GM11168 (cell line): ENCODE measurements around the gene PLCD3.

ENCODE experiments used
- in situ Hi-C: fragments of 300-500 bp; cut with MboI; formaldehyde crosslinking; loops from one replicate; pipeline ENCODE4 v1.12.0; 2022; ENCODE audit warnings: low sequenced_read_pairs; ENCODE audit not compliant: unreplicated experiment

Gene PLCD3

DNA sequence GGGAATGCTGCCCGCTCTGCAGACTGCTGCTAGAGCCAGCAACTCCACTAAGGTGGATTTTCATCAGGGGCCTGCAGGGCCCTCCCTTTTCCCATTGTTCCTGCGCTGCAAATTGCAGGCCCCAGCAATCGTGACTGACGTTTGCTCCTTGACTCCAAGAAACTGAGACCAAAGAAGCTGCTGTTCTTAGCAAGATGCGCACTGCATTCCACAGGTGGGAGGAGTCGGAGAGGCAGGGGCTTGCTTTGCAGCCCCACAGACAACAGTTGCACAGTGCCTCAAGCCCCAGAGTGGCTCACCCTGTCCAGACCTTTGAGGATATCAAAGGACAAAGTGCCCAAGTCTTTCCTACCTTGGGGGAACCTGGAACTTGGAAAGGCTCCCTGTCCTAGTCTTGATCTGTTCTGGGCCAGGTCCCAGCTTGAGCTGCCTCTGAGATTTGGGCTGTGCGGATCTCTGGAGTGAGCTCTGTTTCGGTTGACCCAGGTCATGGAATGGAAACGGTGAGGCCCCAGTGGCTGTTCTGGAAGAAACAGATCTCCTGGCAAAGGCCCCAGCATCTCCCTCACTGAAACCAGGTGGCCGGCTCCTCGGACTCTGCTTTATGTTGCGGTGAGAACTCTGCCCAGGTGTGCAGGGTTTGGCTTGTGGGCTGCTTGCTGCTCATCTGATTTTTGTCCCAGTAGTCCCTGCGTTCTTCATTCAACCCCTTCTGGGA lies 24.9 kb downstream of the PLCD3 start:
- in situ Hi-C loops = no loop called here

GRCh38 chr17:45106582-45106981 lies 25.7 kb downstream of the PLCD3 start:
- in situ Hi-C loops = no loop called here

DNA sequence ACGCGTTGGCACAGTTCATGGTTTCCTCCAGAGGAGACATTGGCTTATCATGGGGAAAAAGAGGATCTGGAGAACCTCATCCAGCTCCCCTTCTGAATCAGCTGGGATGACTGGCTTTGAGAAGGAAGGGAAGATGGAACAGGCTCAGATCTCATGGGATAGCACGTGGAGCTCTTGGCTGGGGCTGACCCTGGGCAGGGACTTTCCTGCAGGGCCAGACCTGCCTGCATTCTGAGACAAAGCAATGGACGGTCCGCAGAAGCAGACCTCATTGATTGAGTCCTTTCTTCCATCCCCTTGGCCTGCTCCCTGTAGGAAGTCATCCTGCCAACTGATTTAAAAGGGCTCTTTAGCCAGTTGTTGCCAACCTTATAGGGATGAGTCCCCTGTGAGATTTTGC lies 26.2 kb downstream of the PLCD3 start:
- in situ Hi-C loops = no loop called here

GRCh38 chr17:45104907-45105624 lies 27.2 kb downstream of the PLCD3 start:
- in situ Hi-C loops = no loop called here

DNA sequence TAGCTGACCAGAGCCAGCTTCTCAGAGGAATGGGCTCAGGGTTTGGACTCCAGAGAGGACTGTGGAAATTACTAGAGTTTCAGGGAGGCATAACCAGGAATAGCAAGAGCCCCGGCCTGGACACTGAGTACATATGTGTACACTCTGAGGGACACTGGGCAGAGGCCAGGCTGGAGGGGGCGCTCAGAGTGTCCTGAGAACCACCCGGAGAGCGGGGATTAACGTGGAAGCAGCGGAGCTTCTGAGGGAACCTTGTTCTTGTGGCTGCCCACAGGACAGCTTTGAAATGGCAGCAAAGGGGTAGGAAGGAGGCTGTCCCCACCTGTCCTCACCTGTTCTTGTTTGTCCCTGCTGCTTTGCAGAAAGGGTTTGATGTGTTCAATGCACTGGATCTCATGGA lies 27.8 kb downstream of the PLCD3 start:
- in situ Hi-C loops = no loop called here

DNA sequence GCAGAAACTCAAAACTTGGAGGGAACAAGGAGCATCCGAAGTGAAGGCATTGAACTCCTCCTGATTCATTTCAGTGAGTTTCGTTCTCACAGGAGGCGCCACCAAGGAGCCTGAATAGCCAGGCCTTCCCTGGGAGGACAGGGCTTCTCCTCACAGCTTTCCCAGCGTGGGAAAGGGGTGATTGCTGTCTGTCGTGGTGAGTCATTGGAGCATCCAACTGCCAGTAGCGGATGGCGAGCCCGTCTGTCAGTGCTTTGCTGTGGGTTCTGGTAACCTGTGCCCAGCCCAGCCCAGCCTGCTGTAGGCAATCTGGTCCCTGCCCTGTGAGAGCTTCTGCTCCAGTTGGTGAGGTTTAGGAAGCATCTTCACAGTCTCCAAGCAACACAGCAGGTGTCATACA lies 28.3 kb downstream of the PLCD3 start:
- in situ Hi-C loops = no loop called here

- in situ Hi-C loops = no loop called here
Measured at GRCh38 chr17:45103269-45103795, 29.0 kb downstream of the PLCD3 start.

- in situ Hi-C loops = no loop called here
Measured at GRCh38 chr17:45102856-45103255, 29.5 kb downstream of the PLCD3 start.

- in situ Hi-C loops = no loop called here
Measured at GRCh38 chr17:45101883-45102811, 30.2 kb downstream of the PLCD3 start.

- in situ Hi-C loops = no loop called here
Measured at GRCh38 chr17:45101546-45101882, 30.8 kb downstream of the PLCD3 start.

DNA sequence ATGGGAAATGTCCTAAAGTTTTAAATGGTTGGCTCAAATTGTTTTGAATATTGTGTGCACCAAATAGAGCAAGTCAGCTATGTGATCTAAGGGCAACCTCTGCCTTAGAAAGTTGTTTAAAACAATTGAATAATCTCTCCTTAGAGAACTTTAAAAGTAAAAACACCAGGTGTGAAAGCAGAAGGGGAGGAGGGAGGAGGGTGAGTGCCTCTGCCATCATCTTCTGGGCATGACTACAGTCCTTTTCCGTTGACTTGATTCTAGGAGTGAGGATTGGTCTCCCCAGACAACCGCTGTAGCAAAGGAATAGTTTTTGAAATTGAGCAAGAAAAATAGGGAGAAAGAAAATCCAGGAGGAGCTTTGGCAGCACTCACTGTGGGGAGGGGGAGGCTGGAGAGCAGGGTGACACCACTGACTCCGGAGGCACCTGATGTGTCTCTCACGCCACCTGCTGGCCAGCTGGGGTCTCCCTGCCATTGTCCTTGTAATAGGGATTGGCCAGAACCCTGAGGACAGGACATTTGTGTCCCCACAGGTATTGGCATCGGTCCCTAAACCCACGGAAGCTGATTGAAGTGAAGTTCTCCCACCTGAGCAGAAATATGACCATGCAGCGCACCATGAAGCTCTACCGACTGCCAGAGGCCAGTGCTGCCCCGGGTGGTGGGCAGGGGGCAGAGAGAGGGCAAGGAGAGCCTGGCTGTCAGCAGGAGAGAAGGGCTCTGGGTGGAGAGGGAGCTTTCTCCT lies 33.3 kb downstream of the PLCD3 start:
- in situ Hi-C loops = no loop called here

DNA sequence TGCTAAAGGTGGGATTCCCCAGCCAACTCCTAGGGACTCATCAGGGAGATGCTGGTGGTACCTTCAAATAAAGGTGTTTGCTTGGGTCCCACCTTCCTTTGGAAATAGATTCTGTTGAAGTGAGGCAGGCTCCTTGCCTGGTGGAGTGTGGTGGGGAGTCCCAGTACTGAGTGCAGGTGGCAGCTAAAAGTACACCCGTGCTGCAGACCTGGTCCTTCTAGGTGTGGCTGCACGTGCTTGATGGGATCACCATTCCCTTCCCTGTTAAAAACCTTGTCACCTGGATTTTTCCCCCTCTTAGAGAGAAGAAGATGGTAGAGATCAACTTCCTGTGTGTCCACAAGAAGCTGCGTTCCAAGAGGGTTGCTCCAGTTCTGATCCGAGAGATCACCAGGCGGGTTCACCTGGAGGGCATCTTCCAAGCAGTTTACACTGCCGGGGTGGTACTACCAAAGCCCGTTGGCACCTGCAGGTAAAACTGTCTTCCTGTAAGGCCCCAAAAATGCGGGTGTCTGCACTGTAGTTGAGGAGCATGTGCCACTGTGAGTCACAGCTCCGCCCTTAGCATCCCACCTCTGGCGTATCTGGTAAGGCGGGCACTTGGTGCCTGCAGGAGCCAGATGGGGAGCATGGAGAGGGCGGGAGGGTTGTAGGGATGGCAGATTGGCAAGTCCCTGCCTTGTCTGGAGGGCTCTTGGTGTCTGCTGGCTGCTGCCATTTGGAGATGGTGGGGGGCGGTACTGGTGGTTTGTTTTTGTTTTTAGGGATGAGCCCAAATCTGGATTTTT lies 34.0 kb downstream of the PLCD3 start:
- in situ Hi-C loops = no loop called here

- in situ Hi-C loops = no loop called here
Measured at GRCh38 chr17:45096926-45097325, 35.4 kb downstream of the PLCD3 start.

GRCh38 chr17:45096141-45096540 lies 36.2 kb downstream of the PLCD3 start:
- in situ Hi-C loops = no loop called here

DNA sequence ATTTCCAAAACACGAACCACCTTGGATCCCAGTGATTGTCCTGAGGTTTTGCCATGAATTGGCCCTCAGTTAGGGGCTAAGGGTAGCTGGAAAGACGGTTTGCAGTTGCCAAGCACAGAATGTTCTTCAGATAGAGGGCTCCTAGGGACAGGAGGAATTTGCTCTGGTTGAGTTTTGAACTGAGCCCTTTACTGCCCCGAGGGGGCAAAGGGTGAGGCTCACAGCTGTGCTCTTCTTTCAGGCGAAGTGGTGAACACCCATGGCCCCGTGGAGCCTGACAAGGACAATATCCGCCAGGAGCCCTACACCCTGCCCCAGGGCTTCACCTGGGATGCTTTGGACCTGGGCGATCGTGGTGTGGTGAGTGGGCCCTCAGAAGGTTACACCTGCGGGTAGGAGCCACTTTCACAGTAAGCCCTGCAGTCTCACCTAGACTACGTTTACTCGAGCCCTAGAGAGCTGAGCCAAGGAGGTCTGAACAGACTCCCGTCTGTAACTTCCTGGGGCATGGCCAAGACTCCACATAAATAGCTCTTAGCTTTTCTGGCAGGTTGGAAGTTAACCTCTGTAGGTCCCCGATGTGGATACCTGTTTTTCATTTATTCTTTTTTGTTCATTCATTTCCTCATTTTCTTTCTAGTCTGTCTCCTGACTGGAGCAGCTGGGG lies 38.7 kb downstream of the PLCD3 start:
- in situ Hi-C loops = no loop called here

DNA sequence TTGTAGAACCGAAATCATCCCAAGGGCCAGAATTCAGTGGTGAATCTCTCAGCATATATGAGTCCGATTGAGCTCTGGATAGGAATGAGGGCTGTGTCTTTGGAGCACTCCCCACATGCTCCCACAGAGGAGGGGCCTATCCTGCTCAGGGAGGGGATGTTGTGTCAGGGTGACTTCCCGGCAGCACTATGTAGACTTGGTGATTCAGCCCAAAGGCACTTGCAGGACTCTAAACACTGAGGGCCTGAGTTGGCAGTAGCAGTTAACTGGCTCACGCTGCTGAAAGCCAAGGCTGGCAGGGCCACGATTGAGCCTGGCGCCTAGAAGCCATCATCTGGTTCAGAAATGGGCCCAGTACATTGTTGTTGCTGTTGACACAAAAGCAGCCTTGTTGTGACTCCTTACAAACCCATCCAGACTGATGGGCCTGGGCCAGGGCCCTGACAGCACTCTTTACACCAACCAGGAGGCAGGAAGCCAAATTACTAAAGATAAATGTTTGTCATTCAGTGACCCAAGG lies 39.3 kb downstream of the PLCD3 start:
- in situ Hi-C loops = no loop called here

- in situ Hi-C loops = no loop called here
Measured at GRCh38 chr17:45091778-45092425, 40.4 kb downstream of the PLCD3 start.

DNA sequence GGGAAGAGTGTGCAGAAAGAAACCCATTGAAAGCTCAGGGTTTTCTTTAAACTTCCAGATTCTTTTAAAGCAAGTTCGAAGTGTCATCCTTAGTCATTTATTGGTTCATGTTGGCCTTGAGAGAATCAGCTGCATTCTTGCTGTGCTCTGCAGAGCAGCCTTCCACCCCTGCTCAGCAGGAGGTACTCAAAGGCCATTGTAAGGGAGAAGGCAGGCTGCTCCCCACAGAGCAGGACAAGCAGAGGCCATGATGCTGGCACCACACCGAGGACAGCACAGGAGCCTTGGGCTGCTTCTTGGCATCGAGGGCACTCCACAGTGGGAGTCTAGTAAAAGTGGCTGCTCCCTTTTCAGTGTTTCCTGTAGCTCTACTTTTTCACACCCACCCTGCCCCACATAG lies 41.6 kb downstream of the PLCD3 start:
- in situ Hi-C loops = no loop called here
